Measurements from ENCODE around the gene CATSPER1.
A peak's percentile ranks its signal among the peaks of the same experiment; 100 is the strongest.

CATSPER1 gene

GRCh38 chr11:66001942-66002647, 24.2 kb downstream of the CATSPER1 start, which contains the start of the genes BANF1 and EIF1AD:
BANF1 (plus strand) TSS chr11:66002503; CDS start chr11:66003251, 748 bp downstream.
EIF1AD (minus strand) TSS chr11:66002157; CDS start chr11:66000389, 1,768 bp downstream.
- peak; percentile 96 for DNase-seq (ENCODE audit: low read depth)
- H3K4me3 ChIP-seq (ENCODE audit: low read depth, low read length) = peak within 1 kb of the TSS; percentile 78
- TF ChIP-seq, protein P1, sequence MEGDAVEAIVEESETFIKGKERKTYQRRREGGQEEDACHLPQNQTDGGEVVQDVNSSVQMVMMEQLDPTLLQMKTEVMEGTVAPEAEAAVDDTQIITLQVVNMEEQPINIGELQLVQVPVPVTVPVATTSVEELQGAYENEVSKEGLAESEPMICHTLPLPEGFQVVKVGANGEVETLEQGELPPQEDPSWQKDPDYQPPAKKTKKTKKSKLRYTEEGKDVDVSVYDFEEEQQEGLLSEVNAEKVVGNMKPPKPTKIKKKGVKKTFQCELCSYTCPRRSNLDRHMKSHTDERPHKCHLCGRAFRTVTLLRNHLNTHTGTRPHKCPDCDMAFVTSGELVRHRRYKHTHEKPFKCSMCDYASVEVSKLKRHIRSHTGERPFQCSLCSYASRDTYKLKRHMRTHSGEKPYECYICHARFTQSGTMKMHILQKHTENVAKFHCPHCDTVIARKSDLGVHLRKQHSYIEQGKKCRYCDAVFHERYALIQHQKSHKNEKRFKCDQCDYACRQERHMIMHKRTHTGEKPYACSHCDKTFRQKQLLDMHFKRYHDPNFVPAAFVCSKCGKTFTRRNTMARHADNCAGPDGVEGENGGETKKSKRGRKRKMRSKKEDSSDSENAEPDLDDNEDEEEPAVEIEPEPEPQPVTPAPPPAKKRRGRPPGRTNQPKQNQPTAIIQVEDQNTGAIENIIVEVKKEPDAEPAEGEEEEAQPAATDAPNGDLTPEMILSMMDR (IDR thresholded peaks at IDR 0.05; ENCODE audit: low read depth, low read length, missing control alignments) = no peak

GRCh38 chr11:65997286-65997685, 29.0 kb downstream of the CATSPER1 start:
- no peak for DNase-seq (ENCODE audit: low read depth)
- no peak overlapping the region for H3K4me3 ChIP-seq (ENCODE audit: low read depth, low read length)
- TF ChIP-seq, protein P1 (IDR thresholded peaks at IDR 0.05; ENCODE audit: low read depth, low read length, missing control alignments) = no peak

DNA sequence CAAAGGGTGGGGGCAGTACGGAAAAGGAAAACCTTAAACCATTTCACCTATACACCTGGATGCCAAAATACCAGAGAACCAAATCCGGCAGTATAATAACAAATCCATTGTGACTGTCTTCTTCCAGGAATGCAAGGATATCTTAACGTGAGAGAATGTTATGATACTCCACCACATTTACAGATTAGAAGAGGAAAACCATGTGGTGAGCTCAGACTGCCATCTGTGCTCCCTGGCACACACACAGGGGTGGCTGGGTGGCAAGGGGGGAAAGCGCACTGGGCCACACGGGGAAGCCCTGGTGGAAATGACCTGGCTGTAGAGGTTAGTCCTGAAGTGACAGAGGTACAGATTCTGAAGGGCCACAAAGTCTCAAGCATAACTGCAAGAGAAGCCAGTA, 34.2 kb downstream of the CATSPER1 start:
- TF ChIP-seq, protein P1 (IDR thresholded peaks at IDR 0.05; ENCODE audit: low read depth, low read length, missing control alignments) = no peak
- no peak for DNase-seq (ENCODE audit: low read depth)
- no peak overlapping the region for H3K4me3 ChIP-seq (ENCODE audit: low read depth, low read length)

DNA sequence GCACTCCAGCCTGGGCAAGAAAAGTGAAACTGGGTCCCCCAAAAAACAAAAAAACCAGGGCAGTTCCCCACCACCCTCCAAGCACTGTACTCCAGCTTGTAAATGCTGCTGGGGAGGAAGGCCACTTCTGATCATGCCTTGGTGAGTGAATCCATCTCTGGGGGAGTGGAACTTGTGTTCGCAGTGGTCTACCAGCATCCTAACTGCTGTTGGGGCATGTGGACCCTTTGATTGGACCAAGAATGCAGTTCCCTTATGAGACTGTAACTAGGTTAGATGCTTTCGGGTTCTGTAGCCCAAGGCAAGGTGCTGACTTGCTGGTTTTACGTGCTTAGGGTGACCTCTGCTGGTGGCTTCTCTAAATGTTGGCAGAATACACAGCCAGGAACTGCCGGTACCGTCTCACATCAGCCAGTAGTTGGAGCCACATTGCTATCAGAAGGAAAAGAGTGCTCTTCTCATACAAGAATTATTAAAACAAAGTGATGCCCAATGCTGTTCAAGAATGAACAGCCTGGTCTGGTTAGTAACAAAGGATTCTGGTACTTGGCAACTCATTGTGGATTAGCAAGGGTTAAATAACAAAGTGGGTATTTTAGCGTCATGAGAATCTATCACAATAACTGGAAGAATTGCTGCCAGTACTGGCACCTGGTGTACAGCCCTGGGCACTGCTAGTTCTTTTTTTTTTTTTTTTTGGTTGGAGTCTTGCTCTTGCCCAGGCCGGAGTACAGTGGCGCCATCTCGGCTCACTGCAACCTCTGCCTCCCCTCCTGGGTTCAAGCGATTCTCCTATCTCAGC, 37.3 kb downstream of the CATSPER1 start:
- peak; percentile 92 for DNase-seq (ENCODE audit: low read depth)
- TF ChIP-seq, protein P1 (IDR thresholded peaks at IDR 0.05; ENCODE audit: low read depth, low read length, missing control alignments) = peak; percentile 90
- H3K4me3 ChIP-seq (ENCODE audit: low read depth, low read length) = no peak overlapping the region

DNA sequence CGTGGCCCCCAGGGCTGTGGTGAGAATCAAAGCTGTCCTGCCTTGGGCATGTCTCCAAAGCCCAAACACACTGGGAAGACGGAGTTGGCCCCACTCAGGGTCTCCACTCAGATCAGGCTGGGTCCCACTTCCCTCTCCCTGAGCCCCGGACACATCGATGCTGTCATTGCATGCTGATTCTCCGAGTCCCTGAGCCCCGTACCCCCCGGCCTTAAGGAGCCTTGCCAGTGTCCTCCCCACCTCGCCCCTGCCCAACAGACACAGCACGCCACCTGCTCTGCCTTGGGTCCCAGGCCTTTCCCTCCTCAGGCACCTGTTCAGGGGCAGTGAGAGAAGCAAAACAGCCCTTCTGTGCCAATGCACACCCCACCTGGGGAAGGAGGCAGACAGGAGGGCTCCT, 38.9 kb downstream of the CATSPER1 start:
- no peak overlapping the region for H3K4me3 ChIP-seq (ENCODE audit: low read depth, low read length)
- DNase-seq (ENCODE audit: low read depth) = no peak
- TF ChIP-seq, protein P1 (IDR thresholded peaks at IDR 0.05; ENCODE audit: low read depth, low read length, missing control alignments) = no peak

DNA sequence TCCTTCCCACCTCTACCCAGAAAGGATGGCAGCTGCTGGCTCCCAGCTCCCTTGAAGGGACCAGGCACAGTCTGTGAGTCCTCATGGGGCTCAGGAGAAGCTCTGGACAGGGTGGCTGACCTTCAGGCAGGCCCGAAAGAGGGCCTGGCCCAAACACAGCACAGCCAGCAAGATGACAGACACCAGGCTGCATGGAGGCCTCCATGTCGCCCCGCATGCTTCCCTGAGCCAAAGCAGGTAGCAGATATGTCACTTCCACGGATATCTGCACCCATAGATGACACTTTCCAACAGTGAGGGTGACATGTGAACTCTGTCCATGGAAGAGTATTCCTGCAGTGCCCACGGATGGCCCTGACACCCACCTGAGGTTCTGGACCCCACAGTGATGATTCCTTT, 42.7 kb downstream of the CATSPER1 start:
- no peak for DNase-seq (ENCODE audit: low read depth)
- TF ChIP-seq, protein P1 (IDR thresholded peaks at IDR 0.05; ENCODE audit: low read depth, low read length, missing control alignments) = no peak
- H3K4me3 ChIP-seq (ENCODE audit: low read depth, low read length) = no peak overlapping the region
